Type B pancreatic cell (in vitro differentiated cells): ENCODE measurements around the gene KLF16. TPM values are rescaled to one million over a fixed set of nuclear protein-coding genes. Genes with fewer than 3 reads are reported as not detected.

Experiments used
- DNase-seq: peaks from one replicate; pipeline ENCODE4 v3.0.0; 2021; ENCODE audit warnings: mixed read lengths; ENCODE audit not compliant: unreplicated experiment; ENCODE audit errors: extremely low spot score
- H3K27ac Mint-ChIP-seq: 2 replicates; pipeline ENCODE4 v1.8.0; 2021; ENCODE audit warnings: mild to moderate bottlenecking, mixed read lengths
- H3K27me3 Mint-ChIP-seq: 2 replicates; pipeline ENCODE4 v1.8.0; 2021; ENCODE audit warnings: mixed read lengths
- H3K36me3 Mint-ChIP-seq: 2 replicates; pipeline ENCODE4 v1.8.0; 2021; ENCODE audit warnings: mixed read lengths
- H3K4me1 Mint-ChIP-seq: one replicate; pipeline ENCODE4 v1.8.0; 2021; ENCODE audit warnings: mixed read lengths; ENCODE audit not compliant: unreplicated experiment
- H3K4me3 Mint-ChIP-seq: 2 replicates; pipeline ENCODE4 v1.8.0; 2021; ENCODE audit warnings: mild to moderate bottlenecking, mixed read lengths
- H3K9me3 Mint-ChIP-seq: 2 replicates; pipeline ENCODE4 v1.8.0; 2021; ENCODE audit warnings: mixed read lengths
- total RNA-seq: library from RNA; stranded (reverse); gene quantifications from 2 replicates; pipeline ENCODE4 v1.2.1, GENCODE V29; 2021; ENCODE audit warnings: low replicate concordance
- TF ChIP-seq, protein P1 (sequence below): fragments of 200-600 bp; sonication (generic); conservative IDR thresholded peaks from 2 replicates; pipeline ENCODE4 v1.5.0; 2021; ENCODE audit warnings: antibody characterized with exemption, mild to moderate bottlenecking

KLF16 gene
- total RNA-seq, 1 donor from 2014 or later, result 17.9 TPM

- Mint-ChIP-seq H3K36me3 (no peaks in the 10 kb centered on the region), H3K27me3 (no peaks in the 10 kb centered on the region), H3K9me3 (no peaks in the 10 kb centered on the region), H3K27ac (peak overlapping the region; percentile 91), H3K4me3 (peak overlapping the region; percentile 79), H3K4me1 (peaks cover 6% of the 10 kb centered on the region)
- peak; percentile 87 for DNase-seq
- TF ChIP-seq, protein P1, sequence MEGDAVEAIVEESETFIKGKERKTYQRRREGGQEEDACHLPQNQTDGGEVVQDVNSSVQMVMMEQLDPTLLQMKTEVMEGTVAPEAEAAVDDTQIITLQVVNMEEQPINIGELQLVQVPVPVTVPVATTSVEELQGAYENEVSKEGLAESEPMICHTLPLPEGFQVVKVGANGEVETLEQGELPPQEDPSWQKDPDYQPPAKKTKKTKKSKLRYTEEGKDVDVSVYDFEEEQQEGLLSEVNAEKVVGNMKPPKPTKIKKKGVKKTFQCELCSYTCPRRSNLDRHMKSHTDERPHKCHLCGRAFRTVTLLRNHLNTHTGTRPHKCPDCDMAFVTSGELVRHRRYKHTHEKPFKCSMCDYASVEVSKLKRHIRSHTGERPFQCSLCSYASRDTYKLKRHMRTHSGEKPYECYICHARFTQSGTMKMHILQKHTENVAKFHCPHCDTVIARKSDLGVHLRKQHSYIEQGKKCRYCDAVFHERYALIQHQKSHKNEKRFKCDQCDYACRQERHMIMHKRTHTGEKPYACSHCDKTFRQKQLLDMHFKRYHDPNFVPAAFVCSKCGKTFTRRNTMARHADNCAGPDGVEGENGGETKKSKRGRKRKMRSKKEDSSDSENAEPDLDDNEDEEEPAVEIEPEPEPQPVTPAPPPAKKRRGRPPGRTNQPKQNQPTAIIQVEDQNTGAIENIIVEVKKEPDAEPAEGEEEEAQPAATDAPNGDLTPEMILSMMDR, result peak; percentile 88
Observed at GRCh38 chr19:1853295-1854038, 9.9 kb downstream of the KLF16 start.

- Mint-ChIP-seq H3K4me1 (peaks cover 6% of the 10 kb centered on the region), H3K27ac (no peak overlapping the region), H3K27me3 (no peaks in the 10 kb centered on the region)
Observed at GRCh38 chr19:1852581-1853128, 10.7 kb downstream of the KLF16 start.

DNA sequence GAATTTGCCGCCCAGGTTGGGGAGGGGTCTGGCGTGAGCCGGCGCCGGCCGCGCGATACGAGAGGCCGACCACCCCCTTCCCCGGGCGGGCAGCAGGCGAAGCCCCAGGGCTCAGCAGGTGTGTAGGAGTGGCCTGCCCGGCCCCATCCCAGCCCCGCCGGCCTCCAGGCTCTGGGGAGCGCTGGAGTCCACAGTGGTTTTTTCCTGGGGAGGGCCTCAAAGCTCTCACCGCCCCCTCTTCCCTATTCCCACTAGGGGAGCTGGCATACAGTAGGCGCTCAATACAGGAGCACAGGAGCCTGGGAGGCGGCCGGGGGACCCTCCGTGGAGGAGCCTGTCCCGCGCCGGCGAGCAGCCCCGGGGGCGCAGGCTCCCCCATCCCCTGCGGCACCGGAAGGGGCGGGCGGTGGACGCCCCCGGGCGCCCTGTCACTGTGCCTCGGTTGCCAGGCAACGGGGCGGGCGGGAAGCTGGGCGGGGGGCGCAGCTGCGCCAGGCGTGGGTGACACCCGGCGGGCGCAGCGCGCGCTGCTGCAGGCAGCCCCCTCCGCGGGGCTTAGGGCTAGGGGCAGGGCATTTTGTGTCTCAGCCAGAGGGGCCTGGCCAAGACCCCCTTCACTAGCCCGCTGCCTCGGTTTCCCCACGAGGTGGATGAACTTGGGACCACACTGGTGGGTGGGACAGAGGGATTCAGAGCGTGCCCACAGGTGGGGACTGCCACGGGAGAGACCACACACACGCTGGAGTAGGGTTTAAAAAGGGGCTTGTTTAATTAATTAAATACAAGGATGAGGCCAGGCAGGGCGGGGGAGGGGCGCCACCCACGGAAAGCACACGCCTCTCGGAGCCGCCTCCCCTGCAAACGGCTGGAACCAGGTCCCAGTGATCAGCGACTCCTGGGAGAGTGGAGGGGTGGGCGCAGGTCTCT lies 11.5 kb downstream of the KLF16 start:
- no peak overlapping the region for H3K4me3 Mint-ChIP-seq

More at GRCh38 chr19:1852581-1853128, 10.7 kb downstream of the KLF16 start:
- Mint-ChIP-seq H3K4me3 (no peak overlapping the region), H3K9me3 (no peaks in the 10 kb centered on the region), H3K36me3 (no peaks in the 10 kb centered on the region)
- DNase-seq, result no peak
- TF ChIP-seq, protein P1, result no peak

GRCh38 chr19:1850809-1851653 lies 12.3 kb downstream of the KLF16 start:
- Mint-ChIP-seq H3K36me3 (no peaks in the 10 kb centered on the region), H3K4me3 (no peak overlapping the region), H3K4me1 (peaks cover 19% of the 10 kb centered on the region), H3K27ac (peak overlapping the region; percentile 65), H3K9me3 (no peaks in the 10 kb centered on the region), H3K27me3 (no peaks in the 10 kb centered on the region)
- TF ChIP-seq, protein P1, result no peak
- DNase-seq, result no peak

More for the DNA sequence above, 11.5 kb downstream of the KLF16 start:
- H3K36me3 Mint-ChIP-seq, result no peaks in the 10 kb centered on the region
- TF ChIP-seq, protein P1, result no peak
- no peaks in the 10 kb centered on the region for H3K9me3 Mint-ChIP-seq
- peaks cover 13% of the 10 kb centered on the region for H3K4me1 Mint-ChIP-seq
- H3K27ac Mint-ChIP-seq, result no peak overlapping the region
- no peaks in the 10 kb centered on the region for H3K27me3 Mint-ChIP-seq
- no peak for DNase-seq

DNA sequence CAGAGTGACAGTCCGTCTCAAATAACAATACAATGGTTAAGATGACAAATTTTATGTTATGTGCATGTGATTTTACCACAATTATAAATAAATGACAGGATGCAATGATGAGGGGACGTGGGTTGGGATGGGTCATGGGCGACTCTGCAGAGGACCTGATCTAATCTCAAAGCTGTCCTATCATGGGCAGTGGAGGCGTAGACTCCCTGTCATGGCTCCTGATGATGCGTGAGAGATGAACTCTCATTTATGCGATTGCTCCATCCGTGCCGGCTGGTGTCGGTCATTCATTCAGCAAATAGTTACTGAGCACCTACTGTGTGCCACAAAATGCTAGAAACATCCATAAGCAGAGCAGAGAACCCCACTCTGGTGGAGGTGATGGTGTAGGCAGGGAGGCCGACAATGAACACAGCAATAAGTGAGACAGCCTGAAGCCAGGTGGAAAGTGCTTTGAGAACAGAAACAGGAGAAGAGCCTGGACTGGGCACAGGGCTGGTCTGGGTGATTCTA lies 13.4 kb downstream of the KLF16 start:
- TF ChIP-seq, protein P1, result no peak
- Mint-ChIP-seq H3K36me3 (no peaks in the 10 kb centered on the region), H3K27ac (peak overlapping the region; percentile 3), H3K4me3 (no peak overlapping the region), H3K4me1 (peaks cover 22% of the 10 kb centered on the region), H3K27me3 (no peaks in the 10 kb centered on the region), H3K9me3 (no peaks in the 10 kb centered on the region)
- no peak for DNase-seq
